T-helper 2 cell treated with Interferon-gamma antibody and Interleukin-4, amounts not matched to agents 5 μg/mL and 100 μg/mL, for 36 hours (primary cell): Measurements from ENCODE around the gene TRIM2.
"Not testable (repeated sequence)": the region's sequence is repeated elsewhere in the genome, so short reads cannot be mapped to it uniquely, and the experiment has no call there.

Experiments used
- DNase-seq: peaks from one replicate; pipeline ENCODE4 v3.0.0; 2021; ENCODE audit warnings: low spot score
- H3K27ac Mint-ChIP-seq: one replicate; pipeline ENCODE4 v1.8.0; 2021; ENCODE audit warnings: mild to moderate bottlenecking, mixed read lengths
- H3K27me3 Mint-ChIP-seq: one replicate; pipeline ENCODE4 v1.8.0; 2021; ENCODE audit warnings: low read depth, mixed read lengths
- H3K36me3 Mint-ChIP-seq: one replicate; pipeline ENCODE4 v1.8.0; 2021; ENCODE audit warnings: low read depth, mixed read lengths
- H3K4me1 Mint-ChIP-seq: one replicate; pipeline ENCODE4 v1.8.0; 2021; ENCODE audit warnings: low read depth, mixed read lengths
- H3K4me3 Mint-ChIP-seq: one replicate; pipeline ENCODE4 v1.8.0; 2022; ENCODE audit warnings: mild to moderate bottlenecking, moderate library complexity, mixed read lengths
- H3K9me3 Mint-ChIP-seq: one replicate; pipeline ENCODE4 v1.8.0; 2021; ENCODE audit warnings: mixed read lengths

Gene TRIM2

DNA sequence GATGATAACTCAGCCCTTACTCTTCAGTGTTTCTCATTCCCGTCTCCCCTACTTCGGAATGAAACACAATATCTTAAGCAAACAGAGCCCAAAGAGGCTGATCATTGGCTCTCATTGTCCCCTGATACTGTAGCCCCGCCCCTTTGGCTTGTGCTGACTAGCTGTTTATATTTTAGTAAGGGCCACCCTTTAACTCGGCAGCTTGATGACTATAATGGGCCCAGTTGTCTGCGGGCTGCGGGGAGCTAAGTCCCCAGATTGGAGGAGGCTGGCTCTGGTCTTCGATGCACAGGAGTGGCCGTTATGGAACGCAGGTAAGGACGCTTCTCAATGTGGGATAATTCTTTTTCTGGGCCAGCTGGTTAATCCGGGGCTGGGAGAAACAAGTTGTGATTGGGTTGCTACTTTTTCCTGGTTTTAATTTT, at the start of gene TRIM2:
TSS of gene TRIM2 (plus strand) at position 197 of the 425 bp plus-strand sequence. CDS start at position 285, 88 bp downstream.
- H3K4me3 Mint-ChIP-seq, result peak within 1 kb of the TSS; percentile 67
- peaks cover 24% of the 10 kb centered on the region for H3K4me1 Mint-ChIP-seq
- H3K27ac Mint-ChIP-seq, result no peak within 1 kb of the TSS
- H3K9me3 Mint-ChIP-seq, result no peaks in the 10 kb centered on the region
- no peak for DNase-seq
- no peaks in the 10 kb centered on the region for H3K36me3 Mint-ChIP-seq
- peaks cover 7% of the 10 kb centered on the region for H3K27me3 Mint-ChIP-seq

DNA sequence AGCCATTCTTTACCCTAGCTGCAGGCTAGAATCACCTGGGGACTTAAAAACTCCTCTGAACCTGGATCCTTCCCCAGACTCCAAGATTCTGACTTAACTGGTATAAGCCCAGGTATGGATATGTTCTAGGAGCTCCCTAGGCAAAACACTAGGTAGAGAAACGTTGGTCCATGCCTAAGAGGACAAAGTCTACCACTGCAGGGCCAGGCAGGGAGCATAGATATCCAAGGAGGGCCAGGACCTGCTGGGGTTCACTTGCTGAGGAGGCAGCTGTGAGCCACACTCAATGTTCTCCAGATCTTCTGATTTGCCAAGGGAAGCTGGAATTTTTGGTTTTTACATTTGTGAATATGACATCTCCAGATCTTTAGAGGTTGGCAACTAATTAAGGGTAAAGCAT, 48.6 kb upstream of the TRIM2 start:
- Mint-ChIP-seq H3K9me3 (no peaks in the 10 kb centered on the region), H3K4me3 (no peak overlapping the region), H3K36me3 (no peaks in the 10 kb centered on the region), H3K4me1 (peaks cover 30% of the 10 kb centered on the region), H3K27me3 (peaks cover 45% of the 10 kb centered on the region), H3K27ac (no peak overlapping the region)
- no peak for DNase-seq

DNA sequence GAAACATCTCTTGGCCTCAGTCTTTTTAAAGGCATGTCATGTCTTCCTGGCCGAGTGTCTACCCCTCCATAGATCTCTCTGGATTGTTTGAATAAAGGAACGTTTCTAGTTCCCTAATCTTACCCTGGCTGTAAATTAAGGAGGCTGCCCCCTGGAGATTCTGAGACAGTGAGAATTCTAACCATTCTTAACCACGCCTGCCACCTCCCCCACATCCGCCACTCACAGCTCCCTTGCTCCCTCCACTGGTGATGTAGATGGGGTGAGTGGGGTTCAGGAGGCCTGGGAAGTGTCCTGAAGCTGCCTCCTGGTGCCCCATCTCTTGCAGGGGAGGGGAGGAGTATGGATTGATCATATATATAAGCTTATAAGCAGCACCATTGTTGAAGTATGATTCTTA, 48.0 kb upstream of the TRIM2 start:
- no peaks in the 10 kb centered on the region for H3K9me3 Mint-ChIP-seq
- DNase-seq, result peak; percentile 34
- H3K36me3 Mint-ChIP-seq, result no peaks in the 10 kb centered on the region
- H3K4me1 Mint-ChIP-seq, result peaks cover 30% of the 10 kb centered on the region
- no peak overlapping the region for H3K4me3 Mint-ChIP-seq
- peaks cover 39% of the 10 kb centered on the region for H3K27me3 Mint-ChIP-seq
- no peak overlapping the region for H3K27ac Mint-ChIP-seq

DNA sequence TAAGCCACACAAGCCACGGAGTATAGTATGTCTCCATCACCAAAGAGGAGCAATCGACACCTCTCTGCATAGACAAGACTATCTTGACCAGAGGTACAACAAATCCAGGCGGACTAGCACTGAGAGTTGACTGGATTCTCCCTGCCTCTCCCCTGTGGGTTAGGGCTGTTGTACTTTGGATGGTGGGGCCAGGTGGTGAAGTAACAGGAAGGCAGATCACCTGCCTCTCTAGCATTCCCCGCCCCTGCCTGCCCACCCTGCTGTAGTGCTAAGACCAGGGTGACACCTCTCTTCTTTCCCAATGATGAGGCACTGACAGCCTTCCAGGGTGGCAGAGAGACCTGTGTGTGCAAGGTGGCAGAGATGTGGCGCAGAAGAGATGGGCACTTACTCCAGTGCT, 47.5 kb upstream of the TRIM2 start:
- Mint-ChIP-seq H3K9me3 (no peaks in the 10 kb centered on the region), H3K27ac (no peak overlapping the region), H3K36me3 (no peaks in the 10 kb centered on the region), H3K27me3 (peaks cover 36% of the 10 kb centered on the region), H3K4me3 (no peak overlapping the region), H3K4me1 (peaks cover 28% of the 10 kb centered on the region)
- DNase-seq, result no peak

DNA sequence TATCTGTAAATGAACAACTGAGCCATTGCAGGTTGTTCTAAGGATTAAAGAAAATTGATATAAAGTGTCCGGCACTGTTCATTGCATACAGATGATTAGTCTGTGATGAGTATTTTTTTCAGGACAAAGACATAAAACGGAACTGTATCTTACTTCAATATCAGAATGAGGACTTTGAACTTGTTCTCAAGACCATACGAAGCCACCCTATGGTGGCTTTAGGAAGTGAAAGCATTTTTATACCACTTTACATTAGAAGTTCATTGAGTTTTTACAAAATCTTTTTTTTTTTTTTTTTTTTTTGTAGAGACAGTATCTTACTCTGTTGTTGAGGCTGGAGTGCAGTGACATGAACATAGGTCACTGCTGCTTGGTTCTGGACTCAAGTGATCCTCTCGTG, 45.2 kb upstream of the TRIM2 start:
- Mint-ChIP-seq H3K27ac (no peak overlapping the region), H3K36me3 (no peaks in the 10 kb centered on the region), H3K4me1 (peaks cover 15% of the 10 kb centered on the region), H3K27me3 (peaks cover 27% of the 10 kb centered on the region), H3K9me3 (no peaks in the 10 kb centered on the region), H3K4me3 (no peak overlapping the region)
- DNase-seq, result no peak

DNA sequence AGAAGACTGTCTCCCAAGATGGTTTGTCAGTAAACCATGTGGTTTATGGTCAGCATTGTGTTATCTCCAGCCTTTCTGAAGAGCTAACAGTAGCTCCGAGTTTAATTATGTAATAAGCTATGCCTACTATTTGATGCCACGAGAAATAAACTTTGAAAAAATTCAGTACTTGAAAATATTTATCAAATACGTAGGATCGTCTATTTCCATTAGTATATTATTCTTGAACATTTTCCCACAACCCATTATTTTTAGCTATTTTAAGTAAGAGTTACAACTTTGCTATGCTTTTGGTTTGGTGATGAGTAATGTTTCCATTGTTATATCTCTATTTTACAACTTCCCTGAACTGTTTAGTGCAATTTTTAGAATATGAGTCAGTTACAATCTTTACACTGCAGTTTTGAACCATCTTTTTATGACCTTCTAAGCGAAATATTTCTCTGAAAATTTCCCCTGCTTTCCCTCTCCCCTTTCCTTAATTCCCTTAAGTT, 44.5 kb upstream of the TRIM2 start:
- Mint-ChIP-seq H3K9me3 (no peaks in the 10 kb centered on the region), H3K36me3 (no peaks in the 10 kb centered on the region), H3K4me3 (no peak overlapping the region), H3K4me1 (peaks cover 14% of the 10 kb centered on the region), H3K27me3 (peaks cover 27% of the 10 kb centered on the region), H3K27ac (no peak overlapping the region)
- no peak for DNase-seq

DNA sequence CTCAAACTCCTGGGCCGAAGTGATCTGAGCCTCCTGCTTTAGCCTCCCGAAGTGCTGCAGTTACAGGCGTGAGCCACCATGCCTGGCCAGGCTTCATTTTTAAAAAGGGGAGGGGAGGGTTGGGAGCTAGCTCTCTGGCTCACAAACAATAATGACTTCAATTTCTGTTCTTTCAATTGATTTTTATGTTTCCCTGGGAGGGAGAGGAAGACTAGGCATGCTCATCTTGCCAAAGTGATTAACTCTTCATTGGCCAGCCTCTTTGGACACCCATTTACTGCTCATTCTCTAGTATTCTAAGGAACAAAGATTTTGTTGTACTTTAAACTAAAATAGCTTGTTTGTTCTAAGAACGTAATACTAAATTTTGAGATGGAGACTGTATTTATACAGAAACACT, 43.4 kb upstream of the TRIM2 start:
- H3K36me3 Mint-ChIP-seq, result no peaks in the 10 kb centered on the region
- H3K27me3 Mint-ChIP-seq, result peaks cover 25% of the 10 kb centered on the region
- H3K4me1 Mint-ChIP-seq, result peaks cover 12% of the 10 kb centered on the region
- DNase-seq, result no peak
- H3K4me3 Mint-ChIP-seq, result no peak overlapping the region
- H3K9me3 Mint-ChIP-seq, result no peaks in the 10 kb centered on the region
- no peak overlapping the region for H3K27ac Mint-ChIP-seq

DNA sequence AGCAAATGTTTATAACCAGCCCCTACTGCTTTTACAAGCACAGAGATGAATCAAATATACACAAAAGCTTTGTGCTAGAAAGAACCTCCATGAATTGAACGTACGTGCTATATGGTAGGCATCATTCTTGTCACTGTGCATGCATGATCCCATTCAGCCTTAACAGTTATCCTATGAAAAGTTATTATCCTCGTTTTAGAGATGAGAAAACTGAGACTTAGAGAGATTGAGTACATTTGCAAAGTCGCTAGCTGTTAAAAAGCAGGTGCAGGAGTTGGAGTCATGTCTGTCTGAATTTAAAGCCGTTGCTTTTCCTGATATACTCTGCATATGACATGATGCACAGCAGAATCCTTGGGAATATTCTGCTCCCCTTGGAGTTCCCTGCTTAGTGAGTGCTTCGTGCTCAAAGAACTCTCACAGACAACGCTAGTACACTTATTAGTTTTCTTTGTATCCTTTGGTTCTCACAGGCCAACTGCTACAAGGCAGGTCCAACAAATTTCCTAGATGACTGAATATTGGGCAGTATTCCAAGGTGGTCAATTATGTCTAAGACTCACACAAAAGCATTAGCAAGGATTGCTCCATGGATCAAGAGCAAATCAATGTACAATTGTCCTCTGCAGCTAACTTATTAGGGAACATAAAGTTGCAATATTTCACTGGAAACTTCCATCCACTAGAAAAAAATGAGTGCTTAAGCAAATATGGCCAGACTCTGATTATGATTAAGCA, 42.8 kb upstream of the TRIM2 start:
- H3K27me3 Mint-ChIP-seq, result peaks cover 27% of the 10 kb centered on the region
- H3K4me1 Mint-ChIP-seq, result peaks cover 6% of the 10 kb centered on the region
- H3K4me3 Mint-ChIP-seq, result no peak overlapping the region
- no peak for DNase-seq
- H3K36me3 Mint-ChIP-seq, result no peaks in the 10 kb centered on the region
- no peak overlapping the region for H3K27ac Mint-ChIP-seq
- H3K9me3 Mint-ChIP-seq, result no peaks in the 10 kb centered on the region

DNA sequence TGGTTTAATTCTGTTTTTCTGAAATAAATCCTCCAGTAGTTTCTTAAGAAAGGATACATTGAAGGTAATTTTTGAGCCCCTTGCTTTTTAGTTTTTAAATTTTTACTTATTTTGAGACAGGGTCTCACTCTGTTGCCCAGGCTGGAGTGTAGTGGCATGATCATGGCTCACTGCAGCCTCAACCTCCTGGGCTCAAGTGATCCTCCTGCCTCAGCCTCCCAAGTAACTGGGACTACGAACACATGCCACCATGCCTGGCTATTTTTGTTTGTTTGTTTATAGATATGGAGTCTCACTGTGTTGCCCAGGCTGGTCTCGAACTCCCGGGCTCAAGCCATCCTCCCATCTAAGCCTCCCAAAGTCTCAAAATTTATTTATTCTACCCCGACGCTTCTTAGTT, 39.0 kb upstream of the TRIM2 start:
- DNase-seq, H3K4me3 Mint-ChIP-seq, H3K27ac Mint-ChIP-seq, H3K36me3 Mint-ChIP-seq, H3K9me3 Mint-ChIP-seq, H3K4me1 Mint-ChIP-seq: not testable (repeated sequence)
- H3K27me3 Mint-ChIP-seq, result peaks cover 34% of the 10 kb centered on the region

DNA sequence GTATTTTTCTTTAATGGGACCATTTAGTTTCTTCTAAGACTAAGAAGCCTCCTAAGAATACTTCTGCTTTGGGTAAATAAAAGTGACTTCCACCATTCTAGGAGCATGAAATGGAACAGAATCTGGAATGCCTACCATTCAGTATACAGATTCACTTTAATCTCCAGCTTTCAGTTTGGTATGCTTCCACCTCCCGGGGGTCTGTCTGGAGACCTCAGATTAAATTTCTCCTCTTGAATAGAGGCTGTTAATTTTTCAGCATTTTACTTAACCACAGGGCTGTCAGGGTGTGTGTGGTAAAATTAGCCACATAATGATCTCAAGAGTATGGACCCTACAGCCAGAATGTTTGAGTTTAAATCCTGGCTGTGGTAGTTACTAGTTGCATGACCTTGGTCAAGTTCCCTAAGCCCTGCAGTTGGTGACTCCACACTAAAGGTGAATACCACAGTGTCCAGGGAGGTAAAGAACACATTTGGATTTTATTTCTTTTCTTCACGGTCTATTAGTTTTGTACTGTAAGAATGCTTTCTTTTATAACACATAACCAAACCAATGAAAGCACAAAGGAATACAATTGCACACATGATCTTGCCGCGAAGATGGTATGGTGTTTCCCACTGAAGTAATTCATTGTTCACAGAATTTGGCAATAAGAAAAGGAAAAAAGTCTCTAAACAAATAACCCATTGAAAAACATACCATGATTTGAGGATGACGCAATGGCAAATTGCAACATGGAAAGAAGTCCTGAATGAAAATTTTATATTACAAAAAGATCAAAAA, 37.3 kb upstream of the TRIM2 start:
- no peak for DNase-seq
- peaks cover 33% of the 10 kb centered on the region for H3K27me3 Mint-ChIP-seq
- H3K4me1 Mint-ChIP-seq, result no peaks in the 10 kb centered on the region
- H3K27ac Mint-ChIP-seq, result no peak overlapping the region
- no peaks in the 10 kb centered on the region for H3K36me3 Mint-ChIP-seq
- no peaks in the 10 kb centered on the region for H3K9me3 Mint-ChIP-seq
- no peak overlapping the region for H3K4me3 Mint-ChIP-seq

DNA sequence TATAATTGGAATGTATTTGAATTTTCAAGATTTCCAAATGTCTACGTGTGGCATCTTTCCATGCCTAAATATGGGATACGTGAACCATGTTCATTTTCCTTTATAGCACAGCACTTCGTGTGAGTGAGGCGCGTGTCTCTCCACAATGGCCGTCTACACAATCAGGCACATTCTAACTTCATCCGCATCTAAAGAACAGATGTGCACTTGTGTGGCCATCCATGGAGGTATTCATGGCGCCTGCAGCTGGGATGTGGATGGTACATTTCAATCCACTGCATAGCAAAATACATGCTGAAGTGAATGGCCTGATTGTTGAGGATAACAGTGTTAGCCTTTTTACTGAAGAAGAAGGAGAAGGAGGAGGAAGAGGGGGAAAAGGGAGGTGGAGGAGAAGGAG, 34.5 kb upstream of the TRIM2 start:
- Mint-ChIP-seq H3K9me3 (no peaks in the 10 kb centered on the region), H3K27ac (no peak overlapping the region), H3K27me3 (peaks cover 31% of the 10 kb centered on the region), H3K4me1 (no peaks in the 10 kb centered on the region), H3K4me3 (no peak overlapping the region), H3K36me3 (no peaks in the 10 kb centered on the region)
- DNase-seq, result no peak

DNA sequence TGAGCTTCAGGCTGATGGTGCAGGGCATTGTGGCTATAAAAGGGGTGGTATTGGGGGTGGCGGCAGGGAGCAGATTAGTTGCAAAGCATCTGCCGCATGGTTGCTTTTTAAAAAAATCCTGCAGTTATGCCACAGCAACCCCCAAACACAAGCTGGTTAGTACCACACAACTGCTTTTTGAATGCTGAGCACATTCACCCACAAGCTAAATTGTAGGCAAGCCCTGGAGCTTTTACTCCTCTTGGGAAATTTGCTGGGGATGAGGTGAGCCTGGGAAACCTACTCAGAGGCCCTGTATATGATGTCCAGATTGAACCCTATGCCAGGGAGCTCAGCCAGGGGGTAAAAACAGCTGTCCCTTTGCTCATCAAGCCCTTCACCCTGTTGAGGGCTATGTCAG, 33.8 kb upstream of the TRIM2 start:
- no peaks in the 10 kb centered on the region for H3K4me1 Mint-ChIP-seq

DNA sequence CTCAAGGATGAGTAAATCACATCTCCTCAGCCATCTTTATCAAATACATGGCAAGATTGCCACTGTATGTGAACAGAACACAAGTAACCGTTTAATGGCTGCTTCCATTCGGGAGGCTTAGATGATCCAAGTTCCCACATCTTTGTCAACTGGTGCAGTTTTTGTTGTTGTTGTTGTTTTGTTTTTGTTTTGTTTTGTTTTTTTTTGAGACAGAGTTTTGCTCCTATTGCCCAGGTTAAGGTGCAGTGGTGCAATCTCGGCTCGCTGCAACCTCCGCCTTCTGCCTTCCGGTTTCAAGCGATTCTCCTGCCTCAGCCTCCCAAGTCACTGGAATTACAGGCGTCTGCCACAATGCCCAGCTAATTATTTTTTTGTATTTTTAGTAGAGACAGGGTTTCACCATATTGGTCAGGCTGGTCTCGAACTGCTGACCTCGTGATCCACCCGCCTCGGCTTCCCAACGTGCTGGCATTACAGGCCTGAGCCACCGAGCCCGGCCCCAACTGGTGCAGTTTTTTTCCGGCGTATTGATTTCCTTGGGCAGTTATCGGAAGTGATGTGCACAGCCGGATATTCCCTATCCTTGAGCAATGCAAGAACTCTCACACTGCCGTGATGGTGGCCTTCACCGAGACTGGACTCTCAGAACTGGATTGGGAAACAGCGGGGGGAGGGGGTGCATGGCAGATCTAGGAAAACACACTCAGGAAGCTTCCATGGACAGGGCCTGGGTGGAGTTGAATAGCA, 29.2 kb upstream of the TRIM2 start:
- no peaks in the 10 kb centered on the region for H3K4me1 Mint-ChIP-seq
- no peak for DNase-seq
- peaks cover 2% of the 10 kb centered on the region for H3K27me3 Mint-ChIP-seq
- no peak overlapping the region for H3K27ac Mint-ChIP-seq
- no peaks in the 10 kb centered on the region for H3K9me3 Mint-ChIP-seq
- no peaks in the 10 kb centered on the region for H3K36me3 Mint-ChIP-seq
- H3K4me3 Mint-ChIP-seq, result no peak overlapping the region

More for the DNA sequence above, 33.8 kb upstream of the TRIM2 start:
- Mint-ChIP-seq H3K27me3 (peaks cover 30% of the 10 kb centered on the region), H3K36me3 (no peaks in the 10 kb centered on the region), H3K9me3 (no peaks in the 10 kb centered on the region), H3K4me3 (no peak overlapping the region), H3K27ac (no peak overlapping the region)
- no peak for DNase-seq

DNA sequence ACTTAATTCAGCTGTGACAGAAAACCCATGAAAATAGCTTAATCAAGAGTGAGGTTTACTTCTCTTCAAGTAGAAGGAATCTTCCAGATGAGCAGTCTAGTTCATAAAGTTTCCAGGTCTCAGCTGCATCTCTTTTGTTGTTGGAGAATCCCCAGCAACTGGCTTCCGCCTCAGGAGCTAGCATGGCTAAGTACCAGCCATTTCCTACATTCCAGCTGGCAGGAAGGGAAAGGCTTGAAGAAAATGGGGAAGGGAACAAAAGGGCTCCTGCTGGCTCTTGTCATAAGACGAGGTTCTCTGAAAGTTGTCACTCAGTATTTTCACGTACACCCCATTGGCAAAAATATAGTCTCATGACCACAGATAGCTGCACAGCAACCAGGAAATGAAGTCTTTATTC, 27.3 kb upstream of the TRIM2 start:
- no peak overlapping the region for H3K4me3 Mint-ChIP-seq
- DNase-seq, result no peak
- no peak overlapping the region for H3K27ac Mint-ChIP-seq
- no peaks in the 10 kb centered on the region for H3K9me3 Mint-ChIP-seq
- no peaks in the 10 kb centered on the region for H3K36me3 Mint-ChIP-seq
- H3K27me3 Mint-ChIP-seq, result no peaks in the 10 kb centered on the region
- no peaks in the 10 kb centered on the region for H3K4me1 Mint-ChIP-seq
